ENCODE measurements around the gene OMP.

OMP gene

GRCh38 chr11:77110836-77111235, 8.2 kb downstream of the OMP start:
- Histone ChIP-seq H3K27ac (ENCODE audit: low read depth, low read length) (no peak overlapping the region), H3K4me1 (ENCODE audit: control insufficient read depth, insufficient read depth, low read length) (peaks cover 6% of the 10 kb centered on the region; the same call in 1 of the 2 replicates), H3K27me3 (ENCODE audit: control insufficient read depth, insufficient read depth, low read length) (no peaks in the 10 kb centered on the region), H3K9ac (ENCODE audit: low read length) (no peak overlapping the region), H3K4me3 (ENCODE audit: low read depth, low read length) (no peak overlapping the region), H3K9me3 (ENCODE audit: control insufficient read depth, insufficient read depth, low read depth, low read length) (no peaks in the 10 kb centered on the region), H3K36me3 (ENCODE audit: control insufficient read depth, insufficient read depth, low read length) (no peaks in the 10 kb centered on the region)

GRCh38 chr11:77111277-77111676, 8.6 kb downstream of the OMP start:
- no peak overlapping the region for H3K4me3 ChIP-seq (ENCODE audit: low read depth, low read length)
- H3K36me3 ChIP-seq (ENCODE audit: control insufficient read depth, insufficient read depth, low read length): no peaks in the 10 kb centered on the region
- H3K27ac ChIP-seq (ENCODE audit: low read depth, low read length): no peak overlapping the region
- H3K27me3 ChIP-seq (ENCODE audit: control insufficient read depth, insufficient read depth, low read length): no peaks in the 10 kb centered on the region
- H3K9me3 ChIP-seq (ENCODE audit: control insufficient read depth, insufficient read depth, low read depth, low read length): no peaks in the 10 kb centered on the region
- no peak overlapping the region for H3K9ac ChIP-seq (ENCODE audit: low read length)
- H3K4me1 ChIP-seq (ENCODE audit: control insufficient read depth, insufficient read depth, low read length): peaks cover 6% of the 10 kb centered on the region; the same call in 1 of the 2 replicates

- Histone ChIP-seq H3K4me1 (ENCODE audit: control insufficient read depth, insufficient read depth, low read length) (peaks cover 6% of the 10 kb centered on the region; the same call in 1 of the 2 replicates), H3K4me3 (ENCODE audit: low read depth, low read length) (no peak overlapping the region), H3K27ac (ENCODE audit: low read depth, low read length) (no peak overlapping the region)
Observed at GRCh38 chr11:77111946-77112345, 9.3 kb downstream of the OMP start.

GRCh38 chr11:77112641-77113381, 10.2 kb downstream of the OMP start:
- no peaks in the 10 kb centered on the region for H3K9me3 ChIP-seq (ENCODE audit: control insufficient read depth, insufficient read depth, low read depth, low read length)
- no peak overlapping the region for H3K4me3 ChIP-seq (ENCODE audit: low read depth, low read length)
- H3K9ac ChIP-seq (ENCODE audit: low read length): no peak overlapping the region
- no peaks in the 10 kb centered on the region for H3K27me3 ChIP-seq (ENCODE audit: control insufficient read depth, insufficient read depth, low read length)
- peaks cover 6% of the 10 kb centered on the region; the same call in 1 of the 2 replicates for H3K4me1 ChIP-seq (ENCODE audit: control insufficient read depth, insufficient read depth, low read length)
- H3K36me3 ChIP-seq (ENCODE audit: control insufficient read depth, insufficient read depth, low read length): no peaks in the 10 kb centered on the region
- H3K27ac ChIP-seq (ENCODE audit: low read depth, low read length): no peak overlapping the region

More at GRCh38 chr11:77111946-77112345, 9.3 kb downstream of the OMP start:
- Histone ChIP-seq H3K9me3 (ENCODE audit: control insufficient read depth, insufficient read depth, low read depth, low read length) (no peaks in the 10 kb centered on the region), H3K36me3 (ENCODE audit: control insufficient read depth, insufficient read depth, low read length) (no peaks in the 10 kb centered on the region), H3K27me3 (ENCODE audit: control insufficient read depth, insufficient read depth, low read length) (no peaks in the 10 kb centered on the region), H3K9ac (ENCODE audit: low read length) (no peak overlapping the region)

- Histone ChIP-seq H3K27me3 (ENCODE audit: control insufficient read depth, insufficient read depth, low read length) (no peaks in the 10 kb centered on the region), H3K4me1 (ENCODE audit: control insufficient read depth, insufficient read depth, low read length) (peaks cover 6% of the 10 kb centered on the region; the same call in 1 of the 2 replicates), H3K4me3 (ENCODE audit: low read depth, low read length) (no peak overlapping the region), H3K27ac (ENCODE audit: low read depth, low read length) (no peak overlapping the region), H3K9ac (ENCODE audit: low read length) (no peak overlapping the region), H3K36me3 (ENCODE audit: control insufficient read depth, insufficient read depth, low read length) (no peaks in the 10 kb centered on the region), H3K9me3 (ENCODE audit: control insufficient read depth, insufficient read depth, low read depth, low read length) (no peaks in the 10 kb centered on the region)
Observed at GRCh38 chr11:77113382-77114088, 10.9 kb downstream of the OMP start.

GRCh38 chr11:77114089-77114463, 11.4 kb downstream of the OMP start:
- Histone ChIP-seq H3K4me1 (ENCODE audit: control insufficient read depth, insufficient read depth, low read length) (peaks cover 6% of the 10 kb centered on the region; the same call in 1 of the 2 replicates), H3K9me3 (ENCODE audit: control insufficient read depth, insufficient read depth, low read depth, low read length) (no peaks in the 10 kb centered on the region), H3K27ac (ENCODE audit: low read depth, low read length) (no peak overlapping the region), H3K36me3 (ENCODE audit: control insufficient read depth, insufficient read depth, low read length) (no peaks in the 10 kb centered on the region), H3K9ac (ENCODE audit: low read length) (no peak overlapping the region), H3K27me3 (ENCODE audit: control insufficient read depth, insufficient read depth, low read length) (no peaks in the 10 kb centered on the region), H3K4me3 (ENCODE audit: low read depth, low read length) (no peak overlapping the region)

GRCh38 chr11:77115181-77115611, 12.6 kb downstream of the OMP start:
- Histone ChIP-seq H3K9ac (ENCODE audit: low read length) (no peak overlapping the region), H3K36me3 (ENCODE audit: control insufficient read depth, insufficient read depth, low read length) (0 out of 2 replicates have a peak, but pooled peaks cover 4% of the 10 kb centered on the region), H3K9me3 (ENCODE audit: control insufficient read depth, insufficient read depth, low read depth, low read length) (no peaks in the 10 kb centered on the region), H3K4me1 (ENCODE audit: control insufficient read depth, insufficient read depth, low read length) (peaks cover 6% of the 10 kb centered on the region; the same call in 1 of the 2 replicates), H3K4me3 (ENCODE audit: low read depth, low read length) (no peak overlapping the region), H3K27ac (ENCODE audit: low read depth, low read length) (no peak overlapping the region), H3K27me3 (ENCODE audit: control insufficient read depth, insufficient read depth, low read length) (no peaks in the 10 kb centered on the region)

GRCh38 chr11:77115956-77116355, 13.3 kb downstream of the OMP start:
- H3K36me3 ChIP-seq (ENCODE audit: control insufficient read depth, insufficient read depth, low read length): peaks cover 11% of the 10 kb centered on the region
- H3K4me3 ChIP-seq (ENCODE audit: low read depth, low read length): no peak overlapping the region
- H3K9me3 ChIP-seq (ENCODE audit: control insufficient read depth, insufficient read depth, low read depth, low read length): no peaks in the 10 kb centered on the region
- H3K9ac ChIP-seq (ENCODE audit: low read length): no peak overlapping the region
- no peak overlapping the region for H3K27ac ChIP-seq (ENCODE audit: low read depth, low read length)
- H3K27me3 ChIP-seq (ENCODE audit: control insufficient read depth, insufficient read depth, low read length): no peaks in the 10 kb centered on the region
- H3K4me1 ChIP-seq (ENCODE audit: control insufficient read depth, insufficient read depth, low read length): peaks cover 6% of the 10 kb centered on the region; the same call in 1 of the 2 replicates

- Histone ChIP-seq H3K27ac (ENCODE audit: low read depth, low read length) (no peak overlapping the region), H3K9ac (ENCODE audit: low read length) (no peak overlapping the region), H3K4me3 (ENCODE audit: low read depth, low read length) (no peak overlapping the region), H3K36me3 (ENCODE audit: control insufficient read depth, insufficient read depth, low read length) (peaks cover 12% of the 10 kb centered on the region), H3K27me3 (ENCODE audit: control insufficient read depth, insufficient read depth, low read length) (no peaks in the 10 kb centered on the region), H3K9me3 (ENCODE audit: control insufficient read depth, insufficient read depth, low read depth, low read length) (no peaks in the 10 kb centered on the region), H3K4me1 (ENCODE audit: control insufficient read depth, insufficient read depth, low read length) (peaks cover 6% of the 10 kb centered on the region; the same call in 1 of the 2 replicates)
Observed at GRCh38 chr11:77117492-77117891, 14.9 kb downstream of the OMP start.

GRCh38 chr11:77118086-77118485, 15.4 kb downstream of the OMP start:
- H3K4me3 ChIP-seq (ENCODE audit: low read depth, low read length): no peak overlapping the region
- H3K36me3 ChIP-seq (ENCODE audit: control insufficient read depth, insufficient read depth, low read length): peaks cover 17% of the 10 kb centered on the region
- H3K4me1 ChIP-seq (ENCODE audit: control insufficient read depth, insufficient read depth, low read length): peaks cover 3% of the 10 kb centered on the region; the same call in 1 of the 2 replicates
- H3K27me3 ChIP-seq (ENCODE audit: control insufficient read depth, insufficient read depth, low read length): no peaks in the 10 kb centered on the region
- H3K9ac ChIP-seq (ENCODE audit: low read length): no peak overlapping the region
- no peak overlapping the region for H3K27ac ChIP-seq (ENCODE audit: low read depth, low read length)
- no peaks in the 10 kb centered on the region for H3K9me3 ChIP-seq (ENCODE audit: control insufficient read depth, insufficient read depth, low read depth, low read length)

GRCh38 chr11:77118971-77119370, 16.3 kb downstream of the OMP start:
- no peaks in the 10 kb centered on the region for H3K9me3 ChIP-seq (ENCODE audit: control insufficient read depth, insufficient read depth, low read depth, low read length)
- no peak overlapping the region for H3K4me3 ChIP-seq (ENCODE audit: low read depth, low read length)
- H3K4me1 ChIP-seq (ENCODE audit: control insufficient read depth, insufficient read depth, low read length): no peaks in the 10 kb centered on the region
- H3K27me3 ChIP-seq (ENCODE audit: control insufficient read depth, insufficient read depth, low read length): no peaks in the 10 kb centered on the region
- no peak overlapping the region for H3K27ac ChIP-seq (ENCODE audit: low read depth, low read length)
- H3K9ac ChIP-seq (ENCODE audit: low read length): no peak overlapping the region
- peaks cover 17% of the 10 kb centered on the region for H3K36me3 ChIP-seq (ENCODE audit: control insufficient read depth, insufficient read depth, low read length)
